GM12801 (cell line): ENCODE results near the gene MAP3K19.

Source experiments
- TF ChIP-seq, protein P1 (sequence below): IDR thresholded peaks from one replicate; pipeline ENCODE4 v1.5.1; 2011; ENCODE audit warnings: control low read depth; ENCODE audit not compliant: insufficient read length; ENCODE audit errors: extremely low read depth

Gene MAP3K19

DNA sequence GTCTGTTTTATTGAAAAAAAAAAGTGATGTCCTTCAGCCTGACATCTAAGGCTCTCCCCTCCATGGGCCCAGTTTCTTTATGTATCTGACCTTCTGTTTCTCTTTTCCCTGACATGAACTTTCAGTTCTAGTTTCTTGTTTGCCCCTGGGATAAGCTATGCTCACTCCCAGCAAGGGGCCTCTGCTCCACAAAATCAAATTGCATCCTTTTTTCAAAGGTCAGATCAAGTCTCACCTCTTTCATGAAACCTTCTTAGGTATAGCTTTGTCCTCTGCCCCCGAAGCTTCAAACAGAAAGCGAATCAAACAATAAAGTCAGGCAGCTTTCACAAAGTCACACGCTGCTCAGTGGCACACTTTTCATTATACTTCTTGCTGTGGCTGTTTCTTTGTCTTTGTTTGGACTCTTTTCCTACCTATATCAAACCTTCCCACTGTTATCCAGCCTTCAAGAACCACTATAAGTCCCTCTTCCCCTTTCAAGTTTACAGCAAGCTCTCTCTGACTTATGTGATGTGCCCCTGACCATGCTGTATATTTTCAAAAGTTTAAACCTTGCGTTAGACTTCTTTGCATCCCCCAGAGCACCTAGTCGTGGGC, 23.3 kb downstream of the MAP3K19 start:
- TF ChIP-seq, protein P1, sequence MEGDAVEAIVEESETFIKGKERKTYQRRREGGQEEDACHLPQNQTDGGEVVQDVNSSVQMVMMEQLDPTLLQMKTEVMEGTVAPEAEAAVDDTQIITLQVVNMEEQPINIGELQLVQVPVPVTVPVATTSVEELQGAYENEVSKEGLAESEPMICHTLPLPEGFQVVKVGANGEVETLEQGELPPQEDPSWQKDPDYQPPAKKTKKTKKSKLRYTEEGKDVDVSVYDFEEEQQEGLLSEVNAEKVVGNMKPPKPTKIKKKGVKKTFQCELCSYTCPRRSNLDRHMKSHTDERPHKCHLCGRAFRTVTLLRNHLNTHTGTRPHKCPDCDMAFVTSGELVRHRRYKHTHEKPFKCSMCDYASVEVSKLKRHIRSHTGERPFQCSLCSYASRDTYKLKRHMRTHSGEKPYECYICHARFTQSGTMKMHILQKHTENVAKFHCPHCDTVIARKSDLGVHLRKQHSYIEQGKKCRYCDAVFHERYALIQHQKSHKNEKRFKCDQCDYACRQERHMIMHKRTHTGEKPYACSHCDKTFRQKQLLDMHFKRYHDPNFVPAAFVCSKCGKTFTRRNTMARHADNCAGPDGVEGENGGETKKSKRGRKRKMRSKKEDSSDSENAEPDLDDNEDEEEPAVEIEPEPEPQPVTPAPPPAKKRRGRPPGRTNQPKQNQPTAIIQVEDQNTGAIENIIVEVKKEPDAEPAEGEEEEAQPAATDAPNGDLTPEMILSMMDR, result no peak

DNA sequence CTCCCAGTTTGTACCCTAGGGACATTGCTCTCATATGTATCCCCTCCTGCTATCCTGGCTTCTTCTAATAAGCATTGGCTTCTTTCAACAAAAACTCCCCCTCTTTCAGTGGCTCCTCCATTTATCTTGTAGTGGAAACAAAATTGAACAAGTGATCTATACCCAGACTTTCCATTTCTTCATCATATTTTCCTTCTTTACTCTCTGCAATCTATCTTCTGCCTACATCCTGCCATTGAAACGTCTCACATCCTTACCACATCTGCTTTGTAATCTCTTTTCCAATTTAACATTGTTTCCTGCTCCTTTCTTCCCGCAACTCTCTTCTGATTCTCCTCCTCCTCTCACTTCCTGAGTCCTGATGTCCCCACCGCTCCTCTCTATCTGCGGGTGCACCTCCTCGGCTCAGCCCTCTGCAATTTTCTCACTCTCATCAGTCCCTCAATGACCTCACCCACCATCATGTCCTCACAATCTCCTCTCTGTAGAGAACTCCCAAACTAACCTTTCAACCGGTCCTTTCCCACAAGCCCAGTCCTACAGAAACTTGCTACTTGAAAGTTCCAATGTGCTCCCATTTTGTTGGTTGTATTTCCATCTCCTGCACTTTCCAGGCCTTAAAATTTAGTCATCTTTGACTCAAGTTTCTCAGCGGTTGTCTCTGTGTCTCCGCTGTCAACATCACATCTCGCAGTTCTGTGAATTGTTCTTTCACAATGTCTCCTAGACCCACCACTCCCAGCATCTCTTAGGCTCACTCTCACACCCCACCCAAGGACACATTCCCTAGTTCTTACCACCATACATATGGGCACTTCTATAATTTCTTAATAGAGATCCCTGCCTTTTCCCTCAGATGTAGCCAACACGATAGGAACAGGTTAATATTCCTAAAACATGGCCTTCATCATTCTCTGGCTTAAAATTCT, 24.0 kb downstream of the MAP3K19 start:
- TF ChIP-seq, protein P1, result no peak

DNA sequence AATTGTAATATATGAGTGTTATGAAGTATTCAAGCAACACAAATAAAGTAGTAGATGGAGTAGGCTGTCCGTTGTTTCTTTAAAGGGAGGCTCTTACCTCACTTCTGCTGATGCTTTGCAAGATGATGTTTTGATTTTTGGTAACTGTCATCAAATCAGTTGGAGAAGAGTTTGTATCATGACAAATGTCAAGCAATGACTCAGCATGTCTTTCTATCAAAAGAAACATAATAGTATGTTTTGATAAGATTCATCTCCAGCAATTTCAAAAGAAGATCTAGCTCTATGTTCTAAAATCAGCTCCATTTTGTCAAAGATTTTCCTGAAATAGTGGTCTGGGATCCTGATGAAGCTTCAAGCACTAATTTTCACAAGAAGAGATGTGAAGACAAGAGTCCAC, 25.6 kb downstream of the MAP3K19 start:
- TF ChIP-seq, protein P1, result no peak

DNA sequence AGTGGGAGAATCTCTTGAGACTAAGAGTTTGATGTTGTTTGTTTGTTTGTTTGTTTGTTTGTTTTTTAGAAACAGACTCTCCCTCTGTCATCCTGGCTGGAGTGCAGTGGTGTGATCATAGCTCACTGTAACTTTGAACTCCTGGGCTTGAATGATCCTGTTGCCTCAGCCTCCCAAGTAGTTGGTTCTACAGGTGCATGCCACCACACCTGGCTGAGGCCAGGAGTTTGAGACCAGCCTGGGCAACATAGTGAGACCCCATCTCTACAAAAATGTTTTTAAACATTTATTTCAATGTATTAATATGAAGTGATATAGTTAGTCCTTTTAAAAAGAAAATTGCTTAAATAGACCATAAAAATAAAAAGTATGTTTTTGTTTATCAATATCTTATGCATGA, 35.6 kb downstream of the MAP3K19 start:
- TF ChIP-seq, protein P1, result no peak

DNA sequence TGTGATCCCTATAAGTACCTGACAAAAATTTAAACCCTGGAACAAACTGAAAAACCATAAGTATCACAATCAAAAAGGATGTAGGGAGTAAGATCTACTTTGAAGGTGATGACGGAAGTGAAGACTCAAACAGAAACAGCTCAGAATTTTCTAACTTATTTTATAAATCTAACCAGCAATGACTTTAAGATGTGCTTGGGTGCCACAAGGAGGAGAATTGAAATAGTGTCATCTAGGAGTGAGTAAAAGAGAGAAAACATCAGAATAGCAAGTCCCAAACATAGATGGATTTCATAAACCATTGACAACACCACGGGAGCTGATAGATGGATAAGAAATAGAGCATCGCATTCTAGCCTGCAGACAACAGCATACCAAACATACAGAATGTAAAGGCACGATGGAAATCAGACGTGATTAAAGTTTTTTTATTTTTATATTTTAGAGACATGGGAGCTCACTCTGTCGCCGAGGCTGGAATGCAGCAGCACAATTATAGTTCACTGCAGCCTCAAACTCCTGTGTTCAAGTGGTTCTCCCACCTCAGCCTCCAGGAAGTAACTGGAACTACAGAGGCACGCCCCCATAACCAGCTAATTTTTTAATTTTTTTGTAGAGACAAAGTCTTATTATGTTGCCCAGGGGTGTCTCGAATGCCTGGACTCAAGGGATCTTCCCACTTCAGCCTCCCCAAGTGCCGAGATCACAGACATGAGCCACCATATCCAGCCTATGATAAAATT, 36.9 kb downstream of the MAP3K19 start:
- TF ChIP-seq, protein P1, result no peak

DNA sequence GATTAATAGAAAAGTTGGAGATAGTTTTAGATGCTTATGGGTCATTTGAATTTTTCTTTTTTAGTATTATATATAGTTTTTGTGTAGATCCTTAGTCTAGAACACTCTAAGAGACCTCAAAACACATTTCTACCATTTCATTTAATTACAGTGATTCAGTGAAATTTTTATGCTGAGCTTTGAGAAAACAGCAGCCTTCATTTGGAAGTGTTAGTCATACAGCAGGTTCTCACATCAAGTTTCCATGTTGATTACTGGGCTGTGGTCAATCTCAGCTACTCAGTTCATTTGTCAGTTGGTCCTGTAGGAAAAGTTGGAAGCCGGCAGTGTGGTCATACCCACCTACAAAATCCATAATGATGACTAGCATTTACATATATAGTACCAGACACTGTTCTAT, 37.9 kb downstream of the MAP3K19 start:
- TF ChIP-seq, protein P1, result no peak

DNA sequence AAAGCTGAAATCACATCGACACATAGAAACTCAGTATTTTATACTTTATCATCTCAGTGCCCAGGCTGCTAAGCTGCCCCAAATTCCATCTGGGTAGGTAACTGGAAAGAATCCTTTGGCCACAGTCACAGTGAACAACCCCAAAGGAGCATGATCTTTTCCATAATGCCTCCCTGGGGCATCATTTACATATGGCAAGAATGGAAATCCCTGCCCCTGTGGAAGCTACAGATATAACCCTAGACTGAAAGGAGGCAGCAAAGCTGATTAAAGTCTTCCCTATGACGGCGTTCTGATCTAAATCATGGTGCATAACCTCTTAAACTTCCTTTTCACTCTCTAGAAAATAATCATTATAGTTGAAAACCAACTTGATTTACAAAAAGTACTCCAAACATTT, 41.5 kb downstream of the MAP3K19 start:
- TF ChIP-seq, protein P1, result no peak
